ENCODE results near the gene SSTR4.

SSTR4 gene

DNA sequence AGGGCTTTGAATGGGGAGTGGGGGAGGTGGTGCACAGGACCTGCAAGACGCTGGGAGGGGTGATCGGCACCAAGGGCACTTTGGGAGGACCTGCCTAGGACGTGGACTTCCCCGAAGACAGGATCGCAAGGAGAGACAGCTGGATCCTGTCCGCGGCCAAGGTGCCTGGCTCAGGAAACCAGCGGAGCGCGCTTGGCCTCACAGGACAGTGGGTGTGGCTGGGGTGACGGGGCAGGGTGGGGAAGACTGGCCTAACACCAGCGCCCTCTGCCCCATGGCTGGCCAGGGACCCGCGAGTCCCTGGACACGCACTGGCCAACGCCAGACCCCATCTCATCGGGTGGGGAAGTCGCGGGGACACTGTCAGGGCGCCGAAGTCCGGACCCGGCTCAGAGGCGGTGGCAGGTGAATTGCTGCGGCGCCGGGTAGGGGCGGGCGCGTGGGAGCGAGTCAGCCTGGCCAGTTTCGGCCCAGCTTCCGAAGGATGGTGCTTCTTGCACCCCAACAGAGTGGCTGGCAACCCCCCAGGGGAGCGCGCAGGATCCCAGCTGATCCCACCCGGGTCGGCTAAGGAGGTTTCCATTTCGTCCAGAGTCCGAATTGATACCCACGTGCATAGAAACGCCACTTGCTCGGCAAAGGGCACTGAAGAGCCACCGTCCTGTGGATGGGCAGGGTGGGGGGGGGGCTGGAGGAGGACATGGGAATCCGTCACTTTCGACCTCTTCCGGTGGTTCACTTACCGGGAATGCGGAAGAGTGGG is 15.1 kb downstream of the SSTR4 start:
- TF ChIP-seq, protein P1, sequence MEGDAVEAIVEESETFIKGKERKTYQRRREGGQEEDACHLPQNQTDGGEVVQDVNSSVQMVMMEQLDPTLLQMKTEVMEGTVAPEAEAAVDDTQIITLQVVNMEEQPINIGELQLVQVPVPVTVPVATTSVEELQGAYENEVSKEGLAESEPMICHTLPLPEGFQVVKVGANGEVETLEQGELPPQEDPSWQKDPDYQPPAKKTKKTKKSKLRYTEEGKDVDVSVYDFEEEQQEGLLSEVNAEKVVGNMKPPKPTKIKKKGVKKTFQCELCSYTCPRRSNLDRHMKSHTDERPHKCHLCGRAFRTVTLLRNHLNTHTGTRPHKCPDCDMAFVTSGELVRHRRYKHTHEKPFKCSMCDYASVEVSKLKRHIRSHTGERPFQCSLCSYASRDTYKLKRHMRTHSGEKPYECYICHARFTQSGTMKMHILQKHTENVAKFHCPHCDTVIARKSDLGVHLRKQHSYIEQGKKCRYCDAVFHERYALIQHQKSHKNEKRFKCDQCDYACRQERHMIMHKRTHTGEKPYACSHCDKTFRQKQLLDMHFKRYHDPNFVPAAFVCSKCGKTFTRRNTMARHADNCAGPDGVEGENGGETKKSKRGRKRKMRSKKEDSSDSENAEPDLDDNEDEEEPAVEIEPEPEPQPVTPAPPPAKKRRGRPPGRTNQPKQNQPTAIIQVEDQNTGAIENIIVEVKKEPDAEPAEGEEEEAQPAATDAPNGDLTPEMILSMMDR (conservative IDR thresholded peaks at IDR 0.05), result no peak
- H3K27ac ChIP-seq, result peak overlapping the region; percentile 53; the same call in 1 of the 2 replicates

DNA sequence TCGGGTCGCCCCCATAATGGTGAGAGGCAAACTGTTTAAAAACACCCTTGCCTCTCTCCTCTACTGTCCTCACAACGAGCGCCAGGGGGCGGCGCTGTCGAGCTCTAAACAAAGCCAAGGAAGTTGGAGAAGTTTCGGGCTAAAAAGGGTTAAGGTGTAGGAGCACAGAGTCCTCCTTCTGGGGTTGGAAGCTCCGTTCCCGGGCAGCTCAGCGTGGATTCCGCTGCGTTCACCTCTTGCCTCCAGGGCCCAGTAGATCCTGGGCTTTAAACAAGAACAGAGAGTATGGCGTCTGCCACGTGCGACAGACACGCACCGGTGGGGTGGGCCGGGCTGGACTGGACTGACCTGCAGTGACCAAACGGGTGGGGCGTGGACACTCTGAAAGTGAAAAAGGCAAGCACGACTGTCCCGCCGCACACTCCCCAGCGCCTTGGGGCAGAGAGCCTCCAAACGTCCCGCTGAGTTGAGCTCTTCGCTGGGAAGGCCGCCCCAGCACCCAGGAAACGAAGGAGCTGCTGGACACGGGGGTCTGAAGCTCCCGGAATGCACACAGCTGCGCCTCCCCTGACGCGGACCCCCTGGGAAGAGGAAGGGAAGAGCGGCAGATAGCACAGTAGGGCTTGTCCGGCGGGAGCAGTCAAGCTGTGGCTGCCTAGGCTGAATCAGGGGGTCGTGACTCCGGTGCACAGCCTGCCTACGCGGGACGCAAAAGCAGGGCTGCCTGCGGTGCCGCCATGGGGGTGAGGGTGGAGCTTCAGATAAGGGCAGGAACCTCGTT is 15.9 kb downstream of the SSTR4 start:
- TF ChIP-seq, protein P1 (conservative IDR thresholded peaks at IDR 0.05), result peak; percentile 70
- no peak overlapping the region for H3K27ac ChIP-seq

DNA sequence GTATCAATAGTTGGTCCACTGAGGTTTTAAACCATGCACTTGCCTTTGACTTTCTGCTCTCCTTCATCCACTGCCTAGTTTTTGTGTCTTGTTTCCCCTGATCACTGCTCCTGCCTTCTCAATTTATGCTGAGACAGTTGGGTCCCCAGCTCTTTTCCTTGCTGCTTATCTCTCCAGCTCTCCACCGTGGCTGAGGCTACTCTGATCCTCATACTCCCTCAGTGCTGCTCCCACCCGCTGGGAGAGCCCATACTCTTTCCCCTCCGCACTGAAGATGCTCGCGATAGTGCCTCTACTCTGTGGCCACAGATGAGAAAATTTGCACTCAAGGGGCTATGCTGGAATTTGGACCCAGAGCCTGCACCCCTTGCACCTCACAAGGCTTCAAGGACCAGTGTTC is 17.8 kb downstream of the SSTR4 start:
- H3K27ac ChIP-seq, result no peak overlapping the region
- TF ChIP-seq, protein P1 (conservative IDR thresholded peaks at IDR 0.05), result no peak

DNA sequence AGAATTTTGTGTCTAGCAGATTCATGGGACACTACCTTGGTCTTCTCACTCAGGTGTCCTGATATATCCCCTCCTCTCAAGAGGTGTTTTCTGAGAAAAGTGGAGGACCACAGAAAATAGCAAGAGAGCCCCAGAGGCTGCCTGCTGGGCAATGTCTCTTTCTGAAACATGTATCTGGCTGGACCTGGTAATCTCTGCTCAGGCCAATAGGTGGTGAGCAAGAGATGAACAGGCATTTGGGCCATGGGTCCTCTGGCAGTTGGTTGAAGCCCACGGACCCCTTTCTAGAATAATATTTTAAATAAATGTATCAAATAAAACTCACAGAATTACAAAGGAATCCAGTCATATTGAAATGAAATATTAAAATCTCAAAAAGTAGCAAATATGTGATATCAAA is 23.1 kb downstream of the SSTR4 start:
- H3K27ac ChIP-seq, result no peak overlapping the region
- TF ChIP-seq, protein P1 (conservative IDR thresholded peaks at IDR 0.05), result 0 out of 2 replicates have a peak, but pooled peaks have one; percentile 13

DNA sequence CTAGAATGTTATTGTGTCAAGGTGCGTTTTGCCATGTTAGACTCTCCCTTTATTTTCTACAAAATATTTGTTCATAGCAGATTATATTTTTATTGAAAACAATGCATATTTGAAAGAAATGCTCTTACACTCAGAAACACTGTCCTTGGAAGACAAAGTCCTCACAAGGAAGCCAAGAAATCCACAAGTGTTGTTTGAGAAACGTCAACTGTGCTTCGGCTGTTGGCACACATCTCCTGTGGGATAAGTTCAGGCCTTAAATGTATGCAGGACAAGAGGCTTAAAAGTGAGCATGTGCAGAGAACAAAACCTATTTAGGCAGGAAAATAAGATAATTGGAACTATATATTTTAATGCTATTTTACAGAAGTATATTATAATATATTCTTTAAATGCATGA is 23.9 kb downstream of the SSTR4 start:
- TF ChIP-seq, protein P1 (conservative IDR thresholded peaks at IDR 0.05), result no peak

DNA sequence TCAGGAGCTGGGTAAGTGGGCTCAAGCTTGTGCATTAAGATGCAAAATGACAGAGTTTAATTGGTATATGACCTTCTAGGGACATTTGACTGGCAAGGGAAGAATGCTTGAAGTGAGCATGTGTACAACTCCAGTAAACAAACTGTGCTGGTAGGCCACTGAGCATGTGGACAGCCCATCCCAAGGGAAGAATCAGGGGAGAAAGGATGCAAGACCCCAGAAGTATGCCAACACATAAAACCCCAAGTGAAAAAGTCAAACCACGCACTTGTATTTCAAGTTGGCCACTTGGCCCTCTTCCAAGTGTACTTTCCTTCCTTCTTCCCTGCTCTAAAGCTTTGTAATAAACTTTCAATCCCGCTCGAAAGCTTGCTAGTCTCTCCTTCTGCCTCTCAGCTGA is 24.7 kb downstream of the SSTR4 start:
- H3K27ac ChIP-seq, result no peak overlapping the region
- TF ChIP-seq, protein P1 (conservative IDR thresholded peaks at IDR 0.05), result no peak

More for the DNA sequence above, 23.9 kb downstream of the SSTR4 start:
- no peak overlapping the region for H3K27ac ChIP-seq

DNA sequence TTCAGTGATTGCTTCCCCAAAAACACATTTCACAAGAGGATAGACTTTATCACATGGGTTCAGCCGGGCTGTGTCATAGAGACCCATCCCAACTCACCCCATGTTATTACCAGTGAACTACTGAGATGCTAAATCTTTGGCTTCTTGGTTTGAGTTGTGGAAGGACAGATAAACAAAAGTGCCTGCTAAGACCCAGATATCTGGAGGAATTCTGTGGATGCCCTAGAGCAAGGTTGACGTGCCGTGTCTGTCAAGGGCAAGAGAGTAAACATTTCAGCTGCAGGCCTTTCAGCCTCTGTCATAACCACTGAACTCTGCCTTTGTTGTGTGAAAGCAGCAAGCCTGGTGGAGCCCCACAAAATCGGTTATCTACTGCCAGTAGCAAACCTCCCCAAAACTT is 25.5 kb downstream of the SSTR4 start:
- H3K27ac ChIP-seq, result no peak overlapping the region
- TF ChIP-seq, protein P1 (conservative IDR thresholded peaks at IDR 0.05), result no peak

All from VCaP (cell line).